HG02571 (cell line): Measurements from ENCODE around the gene CYSRT1.

Source experiments
- ATAC-seq: cut with Tn5 transposase; IDR thresholded peaks from one replicate; pipeline ENCODE4 v1.9.1; 2021; ENCODE audit warnings: mild to moderate bottlenecking, moderate library complexity; ENCODE audit not compliant: unreplicated experiment

The CYSRT1 gene

DNA sequence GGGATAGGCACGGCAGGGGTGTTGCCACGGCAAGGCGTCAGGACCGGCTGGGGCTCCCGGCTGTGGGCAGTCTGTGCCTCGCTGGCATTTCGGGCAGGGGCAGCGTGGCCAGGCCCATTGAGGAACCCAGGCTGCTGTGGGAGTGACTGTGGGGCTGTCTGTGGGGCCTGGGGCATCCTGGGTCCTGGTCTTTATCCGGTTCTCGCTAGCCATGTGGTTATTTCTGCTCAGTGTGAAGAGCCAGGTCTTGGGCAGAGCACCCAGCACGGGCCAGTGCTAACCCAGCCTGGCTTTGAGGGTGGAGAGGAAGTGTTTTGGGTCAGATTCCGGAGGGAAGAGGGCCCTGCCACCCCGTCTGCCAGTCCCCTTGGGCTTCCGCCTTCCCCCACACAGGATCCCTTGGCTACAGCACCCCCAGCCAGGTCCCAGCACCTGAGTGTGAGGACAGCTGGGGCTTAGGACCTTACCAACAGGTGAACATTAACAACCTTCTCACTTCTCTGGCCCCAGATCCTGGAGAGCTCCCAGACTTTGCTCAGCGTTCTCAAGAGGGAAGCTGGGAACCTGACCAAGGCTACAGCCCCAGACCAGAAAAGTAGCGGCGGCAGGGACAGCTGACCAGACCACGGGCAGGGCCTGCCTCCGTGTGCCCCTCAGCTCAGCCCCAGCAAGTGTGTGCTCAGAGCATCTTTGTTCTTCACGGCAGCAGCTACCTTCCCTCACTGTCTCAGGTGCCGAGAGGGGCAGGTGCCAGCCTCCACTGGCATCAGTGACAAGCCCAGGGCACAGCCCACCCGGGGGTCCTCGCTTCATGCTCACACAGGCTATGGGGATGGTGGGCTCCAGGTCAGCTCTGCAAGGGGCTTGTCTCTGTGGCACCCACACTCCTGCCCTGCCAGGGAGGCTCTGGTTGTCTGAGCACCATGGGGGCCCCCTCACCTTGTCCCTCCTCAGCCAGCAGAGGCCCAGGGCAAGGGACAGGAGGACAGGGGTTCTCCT is 35.4 kb upstream of the CYSRT1 start:
- peak; percentile 13 for ATAC-seq

DNA sequence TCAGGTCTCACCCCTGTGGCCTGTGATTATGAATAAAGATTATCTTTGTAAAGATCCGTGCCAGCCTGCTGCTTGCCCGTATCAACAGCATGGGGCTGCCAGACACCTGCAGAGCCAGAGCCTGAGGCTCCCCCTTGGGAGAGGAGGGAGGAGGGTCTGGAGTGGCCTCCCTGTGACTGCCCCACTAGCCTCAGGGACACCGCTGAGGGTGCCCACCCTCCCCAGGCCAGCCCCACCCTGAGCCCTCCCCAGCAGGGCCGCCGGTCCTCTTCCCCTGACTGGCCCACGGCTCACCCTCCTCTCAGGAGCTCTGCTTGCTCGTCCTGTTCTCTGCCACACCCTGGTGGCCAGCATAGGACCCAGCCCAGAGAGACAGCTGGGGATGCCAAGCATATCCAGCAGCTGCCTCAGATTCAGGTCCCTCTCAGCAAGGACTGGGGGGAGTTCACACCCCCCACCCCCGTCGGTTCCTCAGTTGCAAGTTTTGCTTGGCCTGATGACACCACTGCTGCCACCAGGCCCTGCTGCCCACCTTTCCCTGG is 34.6 kb upstream of the CYSRT1 start:
- no peak for ATAC-seq

DNA sequence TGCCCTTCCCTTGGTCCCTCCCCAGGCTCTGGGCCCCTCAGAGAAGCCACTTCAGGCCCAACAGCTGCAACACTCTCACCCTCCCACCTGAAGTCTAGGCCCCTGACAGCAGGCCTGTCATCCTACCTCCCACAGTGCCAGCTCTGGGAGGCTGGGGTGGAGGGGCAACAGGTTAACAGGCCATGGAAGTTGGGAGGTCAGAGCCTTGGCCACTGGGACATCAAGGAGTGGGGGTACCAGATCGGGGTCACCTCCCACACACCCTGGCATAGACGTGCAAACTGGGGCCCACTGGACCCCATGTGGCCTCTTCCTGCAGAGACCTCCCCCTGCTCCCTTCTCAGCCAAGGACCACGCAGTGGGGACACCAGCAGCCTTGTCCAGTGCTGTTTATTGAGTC is 33.7 kb upstream of the CYSRT1 start:
- ATAC-seq, result no peak

GRCh38 chr9:137191691-137192447 is 33.1 kb upstream of the CYSRT1 start:
- no peak for ATAC-seq

DNA sequence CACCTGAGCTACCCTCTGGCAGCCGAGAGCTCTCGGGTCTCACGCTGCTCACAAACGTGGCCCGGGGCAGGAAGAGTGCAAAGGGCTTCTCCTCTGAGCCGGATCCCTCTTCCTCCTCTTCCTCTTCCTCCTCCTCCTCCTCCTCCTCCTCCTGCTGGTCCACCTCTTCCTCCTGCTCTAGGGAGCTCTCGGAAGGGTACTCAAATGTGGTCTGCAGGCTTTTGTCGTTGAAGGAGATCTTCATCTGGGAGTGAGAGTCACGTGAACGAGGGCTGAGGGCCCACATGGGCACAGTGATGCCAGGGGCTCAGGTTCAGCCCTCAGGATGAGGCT is 32.6 kb upstream of the CYSRT1 start:
- no peak for ATAC-seq

DNA sequence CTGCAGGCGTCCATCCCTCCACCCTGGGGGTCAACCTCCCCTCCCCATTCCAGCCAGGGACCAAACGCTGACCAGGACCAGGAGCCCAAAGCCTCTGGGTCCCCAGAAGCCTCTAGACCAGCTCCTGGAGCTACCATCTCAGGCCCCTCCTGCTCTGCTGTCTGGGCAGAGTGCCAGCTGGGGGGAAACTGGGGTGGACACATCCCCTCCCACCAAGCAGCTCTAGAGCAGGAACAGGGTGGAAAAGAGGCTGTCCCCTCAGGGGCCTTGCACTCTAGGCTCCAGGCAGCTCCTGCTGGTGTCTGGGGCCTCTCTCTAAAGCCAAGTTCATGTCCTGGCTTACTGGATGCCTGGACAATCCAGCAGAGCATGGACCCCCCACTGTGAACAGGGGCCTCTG is 32.1 kb upstream of the CYSRT1 start:
- no peak for ATAC-seq

DNA sequence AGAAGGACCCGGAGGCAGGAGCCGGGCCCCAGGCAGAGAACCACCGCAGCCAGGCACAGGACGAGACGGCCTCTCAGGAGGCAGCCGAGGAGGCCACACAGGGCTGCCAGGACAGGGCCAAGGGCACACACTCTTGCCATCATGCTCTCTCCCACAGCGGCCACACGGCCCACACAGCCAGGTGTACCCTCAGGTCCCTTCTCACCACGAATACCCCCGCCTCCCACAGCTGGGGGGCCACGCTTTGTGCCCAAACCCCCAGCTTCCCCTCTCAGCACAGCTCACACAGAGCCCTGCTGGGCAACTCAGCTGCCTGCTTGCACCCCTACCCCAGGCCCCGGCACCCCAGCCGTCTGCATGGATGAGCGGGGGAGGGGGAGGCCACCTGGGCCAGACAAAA is 31.2 kb upstream of the CYSRT1 start:
- no peak for ATAC-seq

- no peak for ATAC-seq
Observed at GRCh38 chr9:137194388-137194787, 30.6 kb upstream of the CYSRT1 start.

- ATAC-seq, result no peak
Observed at GRCh38 chr9:137194909-137195308, 30.1 kb upstream of the CYSRT1 start.

- ATAC-seq, result no peak
Observed at GRCh38 chr9:137195525-137196220, 29.3 kb upstream of the CYSRT1 start.

DNA sequence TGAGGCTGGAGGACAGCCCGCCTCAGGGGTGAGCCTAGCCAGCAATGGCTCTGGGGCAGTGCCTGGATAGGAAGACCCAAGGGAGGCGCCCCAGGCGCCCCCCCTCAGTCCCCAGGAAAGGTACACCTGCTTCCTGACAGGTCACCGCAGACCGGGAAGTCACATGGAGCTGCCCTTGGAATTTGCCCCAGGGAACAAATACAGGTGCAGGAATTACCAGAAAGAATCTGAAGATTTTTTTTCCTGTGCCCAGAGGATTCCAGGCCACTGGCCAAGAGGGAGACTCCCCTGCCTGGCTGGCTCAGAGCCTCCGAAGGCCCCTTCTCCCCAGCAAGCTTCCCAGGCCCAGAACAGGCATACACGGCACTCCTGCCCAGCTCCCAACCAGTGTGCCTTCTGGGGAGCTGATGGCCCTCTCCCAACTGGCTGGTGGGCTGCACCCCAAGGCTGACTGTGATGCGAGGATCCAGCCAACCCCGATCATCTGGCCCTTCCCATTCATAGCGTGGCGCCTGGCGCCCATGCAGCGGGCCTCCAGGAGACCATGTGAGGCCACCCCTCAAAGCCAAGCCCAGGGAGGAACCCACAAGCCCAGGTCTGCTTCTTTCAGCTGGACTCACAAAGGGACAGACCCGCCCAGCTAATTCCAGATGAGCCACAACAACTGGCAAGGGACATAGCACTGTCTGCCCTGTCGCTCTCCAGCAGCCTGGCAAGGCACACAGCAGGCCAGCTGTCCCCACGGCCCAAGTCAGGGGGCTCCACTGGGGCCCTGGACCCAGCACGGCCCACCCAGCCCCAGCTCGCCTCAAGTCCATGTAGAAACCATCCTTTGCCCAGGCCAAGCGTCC is 26.7 kb upstream of the CYSRT1 start:
- ATAC-seq, result no peak

DNA sequence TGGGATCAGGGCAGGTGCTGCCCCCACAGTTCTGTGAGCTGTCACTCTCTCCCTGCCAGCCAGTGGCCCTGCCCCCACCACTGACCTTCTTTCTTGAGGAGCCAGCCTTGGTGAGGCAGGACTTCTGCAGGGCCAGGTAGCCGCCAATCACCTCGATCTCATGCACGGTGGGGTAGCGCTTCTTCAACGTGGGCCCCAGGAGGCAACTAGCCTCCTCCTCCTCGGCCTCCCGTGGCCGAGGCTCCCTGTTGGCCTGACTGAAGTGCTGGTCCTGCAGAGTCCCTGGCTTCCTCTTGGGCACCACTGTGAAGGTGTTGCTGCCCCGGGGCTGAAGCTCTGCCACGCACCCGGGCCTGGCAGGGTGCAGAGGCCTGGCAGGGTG is 26.1 kb upstream of the CYSRT1 start:
- ATAC-seq, result no peak

GRCh38 chr9:137199411-137200121 is 25.4 kb upstream of the CYSRT1 start:
- ATAC-seq, result no peak

- ATAC-seq, result peak; percentile 83
Observed at GRCh38 chr9:137200311-137201204, 24.4 kb upstream of the CYSRT1 start, which contains the start of gene TPRN. TSS of gene TPRN (minus strand) at chr9:137200741. CDS start at chr9:137200711, 30 bp downstream.

DNA sequence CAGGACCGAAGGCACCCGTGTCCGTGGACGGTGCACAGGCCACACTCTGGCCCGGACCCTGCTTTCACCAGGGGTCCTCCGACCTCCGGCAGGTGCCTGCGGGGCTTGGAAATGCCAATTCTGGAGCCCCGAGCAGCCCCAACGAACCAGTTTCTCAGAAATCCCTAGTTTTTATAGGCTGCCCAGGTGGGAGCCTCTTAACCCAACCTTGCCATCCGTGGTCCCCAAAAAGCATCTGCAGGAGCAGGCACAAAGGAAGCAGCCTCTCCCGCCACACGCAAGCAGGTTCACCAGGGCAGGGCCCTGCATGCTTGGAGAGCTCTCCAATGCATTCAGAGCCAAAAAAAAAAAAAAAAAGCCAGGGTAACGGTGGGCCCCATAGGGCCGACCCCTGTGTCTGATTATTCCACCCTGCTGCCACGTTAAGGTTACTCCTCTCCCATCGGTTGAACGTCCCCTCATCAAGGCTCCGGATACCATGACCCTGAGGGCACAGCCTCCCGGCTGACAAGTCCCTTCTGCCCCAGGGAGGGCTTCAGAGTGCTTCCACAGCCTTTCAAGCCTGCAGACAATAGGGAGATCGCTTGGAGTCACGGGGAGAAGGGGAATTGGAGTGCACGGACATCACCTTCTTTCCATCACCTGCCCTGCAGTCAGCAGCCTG is 23.6 kb upstream of the CYSRT1 start:
- no peak for ATAC-seq

DNA sequence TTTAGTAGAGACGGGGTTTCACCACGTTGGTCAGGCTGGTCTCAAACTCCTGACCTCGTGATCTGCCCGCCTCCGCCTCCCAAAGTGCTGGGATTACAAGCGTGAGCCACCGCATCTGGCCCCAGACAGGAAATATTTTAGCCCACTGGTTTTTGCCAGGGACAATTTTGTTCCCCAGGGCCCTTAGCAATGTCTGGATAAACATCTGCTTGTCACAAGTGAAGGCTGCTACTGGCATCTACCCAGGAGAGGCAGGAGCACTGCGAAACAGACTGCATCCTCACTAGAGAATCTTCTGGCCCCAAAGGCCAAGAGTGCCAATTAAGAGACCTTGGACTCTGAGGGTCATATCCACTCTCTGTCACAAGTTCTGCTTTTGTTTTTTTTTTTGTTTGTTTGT is 22.0 kb upstream of the CYSRT1 start:
- ATAC-seq, result no peak

GRCh38 chr9:137204731-137205125 is 20.2 kb upstream of the CYSRT1 start:
- no peak for ATAC-seq
